Pancreas (tissue), 10 donors: Measurements from ENCODE around the gene RUBCN. TPM values are rescaled to one million over a fixed set of nuclear protein-coding genes. Genes with fewer than 3 reads are reported as not detected.
"Not testable (repeated sequence)": the region's sequence is repeated elsewhere in the genome, so short reads cannot be mapped to it uniquely, and the experiment has no call there.

Source experiments
- ATAC-seq, 4 donors: fragments of 200-7000 bp; cut with Tn5 transposase; one replicate each; pipeline versions ENCODE4 v1.8.0 to v1.9.1; 2020; ENCODE audit warnings: mild to moderate bottlenecking in 4 of 4, moderate library complexity in 4 of 4
- DNase-seq, 6 donors: peaks; one replicate each; pipeline ENCODE4 v3.0.0-alpha.2; 2020
- FAIRE-seq: peaks from 2 replicates; lab custom pipeline; 2012; peaks lifted over from hg19 to GRCh38; lab: Jason Lieb, UNC
- H3K27ac ChIP-seq, 4 donors: fragments of 200-600 bp; sonication (generic); 1 replicate in 3 of 4; 2 replicates in 1 of 4; pipeline versions ENCODE4 v1.5.0 to v1.8.0; 2020
- H3K27me3 ChIP-seq, 4 donors: fragments of 200-600 bp; one replicate each; pipeline ENCODE4 v1.8.0; 2021
- H3K36me3 ChIP-seq, 3 donors: fragments of 200-600 bp; sonication (generic) in 1 of 3; one replicate each; pipeline versions ENCODE4 v1.5.0 to v1.8.0; 2020 to 2021
- H3K4me1 ChIP-seq, 3 donors: fragments of 200-600 bp; one replicate each; pipeline ENCODE4 v1.8.0; 2021
- H3K4me3 ChIP-seq, 4 donors: fragments of 200-600 bp; sonication (generic) in 2 of 4; one replicate each; pipeline versions ENCODE4 v1.5.0 to v1.8.0; 2020 to 2021
- H3K9me3 ChIP-seq, 4 donors: fragments of 200-600 bp; one replicate each; pipeline ENCODE4 v1.8.0; 2021
- CTCF ChIP-seq, 4 donors: fragments of 200-600 bp; sonication (generic) in 3 of 4; IDR thresholded peaks; one replicate each; pipeline versions ENCODE4 v1.5.0 to v1.8.0; 2021; ENCODE audit warnings: antibody characterized with exemption in 4 of 4
- WGBS, 2 donors: extraction: QIAGEN DNeasy Blood & Tissue Kit; methylation state at CpG; one replicate each; pipeline ENCODE4 v1.1.7; 2013; 5-methylcytosine and 5-hydroxymethylcytosine counted together
- intact Hi-C, 3 donors: fragments of 100-400 bp; cut with DNase I; formaldehyde crosslinking; loops; one replicate each; pipeline versions ENCODE4 v1.11.1 to v1.14.2; 2022
- polyA plus RNA-seq, 2 donors: library from polyadenylated mRNA; stranded (reverse); fragments of 200-250 nt; gene quantifications; one replicate each; pipeline ENCODE4 v1.2.3, GENCODE V29; 2013
- total RNA-seq, 6 donors: library from RNA; stranded (reverse); fragmentation: NEBNext Ultra II Directional in 4 of 6; extraction: Animal tissue kit (Norgen Biotek cat#: 25700) in 4 of 6; gene quantifications; one replicate each; pipeline versions ENCODE4 v1.2.1 to v1.2.4, GENCODE V29; 2021 to 2023
- donor health status: healthy with polysubstance abuse.
- donor health status: DM: no; HTN: no; CAD: no; lungs with moderate emphysema.
- donor health status: DM: no; HTN: no; CAD: no.
- donor health status: control.
- donor health status: control.
- donor health status: Bipolar disorder and iron deficiency.
- donor health status: DM: yes; HTN: yes; CAD: no.
- donor health status: DM: no; HTN: no; CAD: no.
- donor health status: DM: no; HTN: no; CAD: no.
- donor health status: DM: yes; HTN: yes; CAD: no.

The RUBCN gene
- total and polyA plus RNA-seq, 8 donors = 8.6 to 14.1 (median 13.0) TPM

GRCh38 chr3:197733042-197733441 lies 3.7 kb downstream of the RUBCN start:
- H3K27ac ChIP-seq = no peak overlapping the region
- no peak for TF ChIP-seq CTCF (IDR thresholded peaks at IDR 0.05)
- WGBS, 2 donors = 91 to 94% methylated on average over 4 of the region's 4 CpGs
- H3K4me1 ChIP-seq = peaks cover 0 to 5% (median 0%) of the 10 kb centered on the region in 3 donors
- no peak for FAIRE-seq
- no peaks in the 10 kb centered on the region for H3K27me3 ChIP-seq
- intact Hi-C loops = no loop called here
- no peak for DNase-seq
- H3K36me3 ChIP-seq = no peaks in the 10 kb centered on the region
- H3K9me3 ChIP-seq = no peaks in the 10 kb centered on the region
- H3K4me3 ChIP-seq = no peak overlapping the region
- no peak for ATAC-seq

- H3K27ac ChIP-seq, H3K9me3 ChIP-seq, H3K4me1 ChIP-seq, DNase-seq, H3K36me3 ChIP-seq, ATAC-seq, FAIRE-seq, H3K27me3 ChIP-seq, H3K4me3 ChIP-seq, intact Hi-C loops: not testable (repeated sequence)
- 92 to 96% methylated on average over 7 to 26 of the region's 27 CpGs for WGBS, 2 donors
Measured at GRCh38 chr3:197731483-197731882, 5.2 kb downstream of the RUBCN start.

GRCh38 chr3:197730770-197731169 lies 5.9 kb downstream of the RUBCN start:
- WGBS, 2 donors = 87 to 89% methylated on average over 2 of the region's 5 CpGs

GRCh38 chr3:197730200-197730599 lies 6.5 kb downstream of the RUBCN start:
- H3K4me1 ChIP-seq = no peaks in the 10 kb centered on the region
- no peak overlapping the region for H3K27ac ChIP-seq
- H3K27me3 ChIP-seq = no peaks in the 10 kb centered on the region
- no peak for TF ChIP-seq CTCF (IDR thresholded peaks at IDR 0.05)
- H3K9me3 ChIP-seq = no peaks in the 10 kb centered on the region
- WGBS, 2 donors = 86 to 89% methylated on average over 2 of the region's 2 CpGs
- ATAC-seq = no peak
- intact Hi-C loops = no loop called here
- no peak for FAIRE-seq
- H3K36me3 ChIP-seq = no peaks in the 10 kb centered on the region
- H3K4me3 ChIP-seq = no peak overlapping the region
- DNase-seq = no peak

More at GRCh38 chr3:197730770-197731169, 5.9 kb downstream of the RUBCN start:
- H3K27ac ChIP-seq, FAIRE-seq, H3K36me3 ChIP-seq, H3K27me3 ChIP-seq, DNase-seq, H3K4me3 ChIP-seq, H3K9me3 ChIP-seq, ATAC-seq, intact Hi-C loops, H3K4me1 ChIP-seq: not testable (repeated sequence)

GRCh38 chr3:197728487-197728886 lies 8.2 kb downstream of the RUBCN start:
- 86 to 91% methylated on average over 8 of the region's 8 CpGs for WGBS, 2 donors
- Histone ChIP-seq H3K4me1 (no peaks in the 10 kb centered on the region), H3K9me3 (no peaks in the 10 kb centered on the region), H3K27ac (no peak overlapping the region), H3K36me3 (no peaks in the 10 kb centered on the region), H3K27me3 (no peaks in the 10 kb centered on the region), H3K4me3 (no peak overlapping the region)
- FAIRE-seq = no peak
- intact Hi-C loops = no loop called here
- ATAC-seq = no peak
- TF ChIP-seq CTCF (IDR thresholded peaks at IDR 0.05) = no peak
- DNase-seq = no peak

GRCh38 chr3:197727878-197728277 lies 8.8 kb downstream of the RUBCN start:
- ATAC-seq = peak in 1 of 4 donors; percentile 30
- FAIRE-seq, H3K4me3 ChIP-seq, H3K36me3 ChIP-seq, DNase-seq, H3K27me3 ChIP-seq, intact Hi-C loops, H3K9me3 ChIP-seq, H3K4me1 ChIP-seq, H3K27ac ChIP-seq: not testable (repeated sequence)
- 92% methylated on average over 3 of the region's 3 CpGs for WGBS, 2 donors
